ENCODE data around the gene FAM222A.

DNA sequence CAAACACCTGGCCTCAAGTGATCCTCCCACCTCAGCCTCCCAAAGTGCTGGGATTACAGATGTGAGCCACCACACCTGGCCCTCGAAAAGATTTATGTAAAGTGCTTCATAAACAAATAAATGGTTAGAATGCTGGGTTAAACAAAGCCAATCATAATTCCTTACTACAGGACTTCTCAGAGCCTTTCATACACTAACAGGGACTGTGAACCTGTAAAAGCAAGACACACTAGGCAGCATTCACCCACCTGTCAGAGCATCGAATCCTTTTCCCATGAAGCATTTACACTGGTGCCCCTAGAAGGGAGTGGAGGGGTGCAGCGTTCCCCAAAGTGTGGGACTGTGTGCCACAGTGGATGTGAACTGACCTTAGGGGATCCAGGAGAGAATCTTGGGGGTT lies 90.1 kb downstream of the FAM222A start:
- TF ChIP-seq CTCF (IDR thresholded peaks at IDR 0.05; ENCODE audit: low read depth, low read length) (no peak), EZH2phosphoT487 (IDR thresholded peaks at IDR 0.05; ENCODE audit: low read depth) (no peak)

Measured in OCI-LY3 (cell line).